ENCODE data around the gene SPTSSA. TPM values are rescaled to one million over a fixed set of nuclear protein-coding genes. Genes with fewer than 3 reads are reported as not detected.

SPTSSA gene
- total RNA-seq, 1 donor from 2014 or later = 12.9 TPM

DNA sequence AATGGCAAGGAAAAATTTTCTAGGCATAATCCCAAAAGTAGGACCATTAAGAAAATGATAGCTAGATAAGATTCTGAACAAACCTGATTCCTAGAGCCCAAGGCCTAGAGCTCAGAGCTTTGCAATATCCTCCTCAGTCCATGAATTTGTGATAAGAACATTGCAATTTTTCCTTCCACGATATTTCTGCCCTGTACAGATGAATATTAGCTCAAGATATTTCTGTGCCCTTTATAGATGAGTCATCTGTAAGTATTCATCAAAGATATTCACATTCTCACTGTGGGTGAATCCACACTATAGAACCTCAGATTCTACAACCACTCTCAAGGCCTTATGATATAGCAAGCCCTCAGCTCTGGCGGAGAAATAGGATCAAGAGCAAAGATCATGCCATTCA lies 40.0 kb upstream of the SPTSSA start:
- H3K36me3 ChIP-seq (ENCODE audit: control insufficient read depth, insufficient read depth, low read length) = no peaks in the 10 kb centered on the region
- H3K27me3 ChIP-seq (ENCODE audit: control insufficient read depth, insufficient read depth, low read length) = no peaks in the 10 kb centered on the region
- peak; percentile 12 for DNase-seq (ENCODE audit: low read depth)
- no peak overlapping the region for H3K4me3 ChIP-seq (ENCODE audit: low read depth, low read length)
- FAIRE-seq = no peak
- TF ChIP-seq, protein P1, sequence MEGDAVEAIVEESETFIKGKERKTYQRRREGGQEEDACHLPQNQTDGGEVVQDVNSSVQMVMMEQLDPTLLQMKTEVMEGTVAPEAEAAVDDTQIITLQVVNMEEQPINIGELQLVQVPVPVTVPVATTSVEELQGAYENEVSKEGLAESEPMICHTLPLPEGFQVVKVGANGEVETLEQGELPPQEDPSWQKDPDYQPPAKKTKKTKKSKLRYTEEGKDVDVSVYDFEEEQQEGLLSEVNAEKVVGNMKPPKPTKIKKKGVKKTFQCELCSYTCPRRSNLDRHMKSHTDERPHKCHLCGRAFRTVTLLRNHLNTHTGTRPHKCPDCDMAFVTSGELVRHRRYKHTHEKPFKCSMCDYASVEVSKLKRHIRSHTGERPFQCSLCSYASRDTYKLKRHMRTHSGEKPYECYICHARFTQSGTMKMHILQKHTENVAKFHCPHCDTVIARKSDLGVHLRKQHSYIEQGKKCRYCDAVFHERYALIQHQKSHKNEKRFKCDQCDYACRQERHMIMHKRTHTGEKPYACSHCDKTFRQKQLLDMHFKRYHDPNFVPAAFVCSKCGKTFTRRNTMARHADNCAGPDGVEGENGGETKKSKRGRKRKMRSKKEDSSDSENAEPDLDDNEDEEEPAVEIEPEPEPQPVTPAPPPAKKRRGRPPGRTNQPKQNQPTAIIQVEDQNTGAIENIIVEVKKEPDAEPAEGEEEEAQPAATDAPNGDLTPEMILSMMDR (IDR thresholded peaks at IDR 0.05; ENCODE audit: insufficient read depth, low read length, severe bottlenecking) = no peak

DNA sequence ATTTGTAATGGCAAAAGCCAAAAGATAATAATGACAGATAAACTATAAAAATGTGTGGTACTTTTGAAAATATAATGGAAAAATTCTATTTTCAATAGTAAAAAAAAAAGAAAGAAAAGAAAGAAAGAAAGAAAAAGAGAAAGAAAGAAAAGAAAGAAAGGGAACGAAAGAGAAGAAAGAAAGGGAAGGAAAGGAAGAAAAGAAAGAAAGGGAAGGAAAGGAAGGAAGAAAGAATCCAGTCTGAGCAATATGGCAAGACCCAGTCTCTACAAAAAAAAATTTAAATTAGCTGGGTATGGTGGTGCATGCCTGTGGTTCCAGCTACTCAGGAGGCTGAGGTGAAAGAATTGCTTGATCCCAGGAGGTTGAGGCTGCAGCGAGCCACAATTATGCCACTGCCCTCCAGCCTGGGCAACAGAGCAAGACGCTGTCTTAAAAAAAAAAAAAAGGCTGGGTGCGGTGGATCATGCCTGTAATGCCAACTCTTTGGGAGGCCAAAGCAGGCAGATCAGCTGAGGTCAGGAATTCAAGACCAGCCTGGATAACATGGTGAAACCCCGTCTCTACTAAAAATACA lies 39.1 kb upstream of the SPTSSA start:
- Histone ChIP-seq H3K4me3 (ENCODE audit: low read depth, low read length) (no peak overlapping the region), H3K27me3 (ENCODE audit: control insufficient read depth, insufficient read depth, low read length) (no peaks in the 10 kb centered on the region), H3K36me3 (ENCODE audit: control insufficient read depth, insufficient read depth, low read length) (no peaks in the 10 kb centered on the region)
- FAIRE-seq (no peak), DNase-seq (ENCODE audit: low read depth) (no peak)
- TF ChIP-seq, protein P1 (IDR thresholded peaks at IDR 0.05; ENCODE audit: insufficient read depth, low read length, severe bottlenecking) = no peak

DNA sequence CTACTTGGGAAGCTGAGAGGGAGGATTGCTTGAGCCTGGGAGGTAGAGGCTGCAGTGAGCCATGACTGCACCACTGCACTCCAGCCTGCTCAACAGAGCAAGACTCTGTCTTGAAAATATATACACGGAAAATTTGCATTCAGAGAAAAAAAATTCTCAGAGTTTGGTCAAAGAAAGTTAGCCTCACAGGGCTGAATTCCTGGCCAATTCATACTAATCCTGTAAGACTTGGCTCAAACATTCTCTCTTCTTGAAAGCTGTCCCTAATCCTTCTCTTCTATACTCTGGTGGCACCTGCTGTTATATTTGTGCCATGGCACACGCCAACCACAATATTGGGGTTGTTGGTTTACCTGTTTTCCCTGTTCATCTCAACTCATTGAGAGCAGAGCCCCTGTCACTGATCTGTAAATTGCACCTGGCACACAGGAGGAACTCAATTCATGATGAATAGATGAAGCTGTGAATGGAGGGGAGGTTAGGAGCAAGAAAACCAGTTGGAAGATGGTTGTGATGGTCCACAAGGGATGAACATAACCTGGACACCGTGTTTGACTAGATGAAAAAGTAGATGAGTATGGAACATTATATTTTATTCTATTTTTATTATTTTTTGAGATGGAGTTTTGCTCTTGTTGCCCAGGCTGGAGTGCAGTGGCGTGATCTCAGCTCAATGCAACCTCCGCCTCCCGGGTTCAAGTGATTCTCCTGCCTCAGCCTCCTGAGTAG lies 36.8 kb upstream of the SPTSSA start:
- TF ChIP-seq, protein P1 (IDR thresholded peaks at IDR 0.05; ENCODE audit: insufficient read depth, low read length, severe bottlenecking) = peak; percentile 55

DNA sequence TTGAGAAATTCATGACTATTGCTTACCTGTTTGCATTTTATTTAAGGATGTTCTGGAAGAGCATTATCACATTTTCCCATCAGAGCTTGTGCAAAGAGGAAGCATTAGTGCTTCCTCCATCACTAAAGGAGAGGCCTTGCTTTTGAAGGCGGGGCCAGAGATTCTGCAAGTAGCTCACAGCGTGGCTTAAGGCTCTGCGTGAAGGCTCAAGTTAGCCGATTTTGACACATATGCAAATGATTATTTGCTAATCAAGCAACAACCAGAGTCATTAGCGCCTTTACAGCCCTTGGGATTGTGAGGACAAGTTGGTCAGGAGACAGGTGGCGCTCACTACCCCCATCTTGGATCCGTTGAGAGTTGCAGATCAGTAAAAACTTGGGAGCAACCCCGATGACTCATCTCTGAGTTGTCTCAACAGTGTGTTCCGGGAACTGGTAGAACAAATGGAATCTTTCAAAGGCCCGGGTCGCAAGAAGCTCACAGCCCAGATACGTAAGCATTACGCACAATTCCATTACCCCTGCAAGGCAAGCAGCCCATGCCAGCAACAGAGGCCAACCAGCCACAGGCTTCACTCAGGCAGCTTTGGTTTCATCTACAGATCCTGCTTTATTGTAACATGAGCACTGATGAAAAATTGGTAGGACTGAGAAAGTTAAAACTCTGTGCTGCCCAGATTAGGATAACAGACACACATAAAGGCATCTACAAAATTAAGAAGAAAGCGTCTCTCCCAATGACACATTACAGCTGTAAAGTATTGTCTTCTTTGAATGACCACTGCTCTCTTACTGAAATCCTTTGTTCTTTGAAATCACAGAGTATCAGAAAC lies 34.9 kb upstream of the SPTSSA start:
- peak; percentile 97 for DNase-seq (ENCODE audit: low read depth)
- Histone ChIP-seq H3K36me3 (ENCODE audit: control insufficient read depth, insufficient read depth, low read length) (no peaks in the 10 kb centered on the region), H3K4me3 (ENCODE audit: low read depth, low read length) (no peak overlapping the region), H3K27me3 (ENCODE audit: control insufficient read depth, insufficient read depth, low read length) (no peaks in the 10 kb centered on the region)
- no peak for FAIRE-seq
- TF ChIP-seq, protein P1 (IDR thresholded peaks at IDR 0.05; ENCODE audit: insufficient read depth, low read length, severe bottlenecking) = peak; percentile 30

More for the DNA sequence above, 36.8 kb upstream of the SPTSSA start:
- Histone ChIP-seq H3K4me3 (ENCODE audit: low read depth, low read length) (no peak overlapping the region), H3K36me3 (ENCODE audit: control insufficient read depth, insufficient read depth, low read length) (no peaks in the 10 kb centered on the region), H3K27me3 (ENCODE audit: control insufficient read depth, insufficient read depth, low read length) (no peaks in the 10 kb centered on the region)
- FAIRE-seq (no peak), DNase-seq (ENCODE audit: low read depth) (peak; percentile 37)

DNA sequence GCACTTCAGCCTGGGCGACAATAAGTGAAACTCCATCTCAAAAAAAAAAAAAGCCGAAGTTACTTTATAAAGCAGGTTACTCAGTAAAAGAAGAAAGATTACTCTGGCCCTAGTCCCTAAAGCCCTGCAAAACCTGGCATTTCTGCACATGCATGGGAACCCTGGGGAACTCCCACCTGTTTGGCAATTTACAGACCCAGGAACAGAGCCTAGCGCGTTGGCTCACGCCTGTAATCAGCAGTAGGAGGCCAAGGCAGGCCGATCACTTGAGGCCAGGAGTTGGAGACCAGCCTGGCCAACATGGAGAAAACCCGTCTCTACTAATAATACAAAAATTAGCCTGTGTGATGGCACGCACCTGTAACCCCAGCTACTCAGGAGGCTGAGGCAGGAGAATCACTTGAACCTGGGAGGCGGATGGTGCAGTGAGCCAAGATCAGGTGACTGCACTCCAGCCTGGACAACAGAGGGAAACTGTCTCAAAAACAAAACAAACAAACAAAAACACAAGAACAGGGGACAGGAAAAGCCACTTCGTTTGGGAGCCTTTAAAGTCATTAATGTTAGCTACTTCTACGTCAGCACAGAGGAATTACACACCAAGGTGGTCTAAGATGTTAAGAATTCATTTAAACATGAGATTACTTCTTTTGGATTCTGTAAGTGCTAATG lies 34.1 kb upstream of the SPTSSA start:
- H3K27me3 ChIP-seq (ENCODE audit: control insufficient read depth, insufficient read depth, low read length) = no peaks in the 10 kb centered on the region
- TF ChIP-seq, protein P1 (IDR thresholded peaks at IDR 0.05; ENCODE audit: insufficient read depth, low read length, severe bottlenecking) = no peak
- DNase-seq (ENCODE audit: low read depth) (no peak), FAIRE-seq (no peak)
- H3K4me3 ChIP-seq (ENCODE audit: low read depth, low read length) = no peak overlapping the region
- H3K36me3 ChIP-seq (ENCODE audit: control insufficient read depth, insufficient read depth, low read length) = no peaks in the 10 kb centered on the region

All from bronchial epithelial cell (primary cell).